HUES6 (cell line): Measurements from ENCODE around the gene BPGM.
"Not testable (repeated sequence)": the region's sequence is repeated elsewhere in the genome, so short reads cannot be mapped to it uniquely, and the experiment has no call there.

Source experiments
- H3K27ac ChIP-seq: 2 replicates; pipeline ENCODE4 v1.7.0; 2013; ENCODE audit warnings: low read depth, mild to moderate bottlenecking, low read length, inconsistent platforms
- H3K27me3 ChIP-seq: 2 replicates; pipeline ENCODE4 v1.6.1; 2013; ENCODE audit warnings: low read length; ENCODE audit not compliant: control insufficient read depth, insufficient read depth
- H3K36me3 ChIP-seq: 2 replicates; pipeline ENCODE4 v1.6.1; 2013; ENCODE audit warnings: low read length; ENCODE audit not compliant: control insufficient read depth, insufficient read depth
- H3K4me1 ChIP-seq: 2 replicates; pipeline ENCODE4 v1.6.1; 2013; ENCODE audit warnings: low read length; ENCODE audit not compliant: control insufficient read depth, insufficient read depth
- H3K4me3 ChIP-seq: 2 replicates; pipeline ENCODE4 v1.5.1; 2013; ENCODE audit warnings: low read depth, low read length
- H3K9ac ChIP-seq: one replicate; pipeline ENCODE4 v1.6.1; 2013; ENCODE audit warnings: mild to moderate bottlenecking, low read length
- H3K9me3 ChIP-seq: 2 replicates; pipeline ENCODE4 v1.6.1; 2013; ENCODE audit warnings: low read depth, low read length; ENCODE audit not compliant: control insufficient read depth, insufficient read depth

The BPGM gene

GRCh38 chr7:134665045-134665444 lies 18.4 kb downstream of the BPGM start:
- not testable (repeated sequence) for H3K4me3 ChIP-seq, H3K27ac ChIP-seq, H3K27me3 ChIP-seq, H3K9me3 ChIP-seq, H3K9ac ChIP-seq, H3K4me1 ChIP-seq, H3K36me3 ChIP-seq

GRCh38 chr7:134667899-134668298 lies 21.2 kb downstream of the BPGM start:
- H3K27me3 ChIP-seq: no peaks in the 10 kb centered on the region
- no peak overlapping the region for H3K9ac ChIP-seq
- peaks cover 9% of the 10 kb centered on the region for H3K4me1 ChIP-seq
- no peak overlapping the region for H3K27ac ChIP-seq
- 0 out of 2 replicates have a peak, but pooled peaks cover 3% of the 10 kb centered on the region for H3K36me3 ChIP-seq
- no peak overlapping the region for H3K4me3 ChIP-seq
- no peaks in the 10 kb centered on the region for H3K9me3 ChIP-seq

- Histone ChIP-seq H3K27ac (no peak overlapping the region), H3K9ac (no peak overlapping the region), H3K4me3 (no peak overlapping the region)
Measured at GRCh38 chr7:134669388-134669787, 22.7 kb downstream of the BPGM start.

GRCh38 chr7:134669845-134670373 lies 23.3 kb downstream of the BPGM start:
- Histone ChIP-seq H3K27me3 (no peaks in the 10 kb centered on the region), H3K36me3 (0 out of 2 replicates have a peak, but pooled peaks cover 6% of the 10 kb centered on the region), H3K9ac (no peak overlapping the region), H3K4me3 (no peak overlapping the region), H3K4me1 (peaks cover 9% of the 10 kb centered on the region), H3K27ac (no peak overlapping the region), H3K9me3 (peaks cover 8% of the 10 kb centered on the region)

More at GRCh38 chr7:134669388-134669787, 22.7 kb downstream of the BPGM start:
- Histone ChIP-seq H3K4me1 (peaks cover 9% of the 10 kb centered on the region), H3K9me3 (peaks cover 4% of the 10 kb centered on the region), H3K27me3 (no peaks in the 10 kb centered on the region), H3K36me3 (0 out of 2 replicates have a peak, but pooled peaks cover 6% of the 10 kb centered on the region)

GRCh38 chr7:134671609-134672008 lies 25.0 kb downstream of the BPGM start:
- no peak overlapping the region for H3K9ac ChIP-seq
- H3K4me1 ChIP-seq: peaks cover 10% of the 10 kb centered on the region
- no peak overlapping the region for H3K4me3 ChIP-seq
- H3K36me3 ChIP-seq: 0 out of 2 replicates have a peak, but pooled peaks cover 6% of the 10 kb centered on the region
- H3K9me3 ChIP-seq: peaks cover 8% of the 10 kb centered on the region
- no peaks in the 10 kb centered on the region for H3K27me3 ChIP-seq
- no peak overlapping the region for H3K27ac ChIP-seq

- no peak overlapping the region for H3K27ac ChIP-seq
- no peak overlapping the region for H3K4me3 ChIP-seq
- H3K9ac ChIP-seq: no peak overlapping the region
- no peaks in the 10 kb centered on the region for H3K27me3 ChIP-seq
- H3K36me3 ChIP-seq: 0 out of 2 replicates have a peak, but pooled peaks cover 6% of the 10 kb centered on the region
- H3K4me1 ChIP-seq: peaks cover 11% of the 10 kb centered on the region
- peaks cover 8% of the 10 kb centered on the region for H3K9me3 ChIP-seq
Measured at GRCh38 chr7:134674424-134674823, 27.8 kb downstream of the BPGM start.

- Histone ChIP-seq H3K4me1 (peaks cover 4% of the 10 kb centered on the region; the same call in 1 of the 2 replicates), H3K4me3 (no peak overlapping the region), H3K27me3 (no peaks in the 10 kb centered on the region), H3K36me3 (0 out of 2 replicates have a peak, but pooled peaks cover 9% of the 10 kb centered on the region), H3K9me3 (peaks cover 8% of the 10 kb centered on the region), H3K9ac (no peak overlapping the region), H3K27ac (no peak overlapping the region)
Measured at GRCh38 chr7:134676743-134677142, 30.1 kb downstream of the BPGM start.

GRCh38 chr7:134678115-134678514 lies 31.5 kb downstream of the BPGM start:
- 0 out of 2 replicates have a peak, but pooled peaks cover 8% of the 10 kb centered on the region for H3K36me3 ChIP-seq
- no peak overlapping the region for H3K4me3 ChIP-seq
- no peak overlapping the region for H3K27ac ChIP-seq

GRCh38 chr7:134679006-134679405 lies 32.4 kb downstream of the BPGM start:
- H3K27ac ChIP-seq: no peak overlapping the region
- H3K9ac ChIP-seq: no peak overlapping the region
- peaks cover 4% of the 10 kb centered on the region; the same call in 1 of the 2 replicates for H3K4me1 ChIP-seq
- peaks cover 8% of the 10 kb centered on the region for H3K9me3 ChIP-seq
- H3K27me3 ChIP-seq: no peaks in the 10 kb centered on the region
- no peak overlapping the region for H3K4me3 ChIP-seq
- 0 out of 2 replicates have a peak, but pooled peaks cover 5% of the 10 kb centered on the region for H3K36me3 ChIP-seq

More at GRCh38 chr7:134678115-134678514, 31.5 kb downstream of the BPGM start:
- H3K4me1 ChIP-seq: peaks cover 4% of the 10 kb centered on the region; the same call in 1 of the 2 replicates
- no peaks in the 10 kb centered on the region for H3K27me3 ChIP-seq
- no peak overlapping the region for H3K9ac ChIP-seq
- H3K9me3 ChIP-seq: peaks cover 8% of the 10 kb centered on the region

- H3K9me3 ChIP-seq: no peaks in the 10 kb centered on the region
- H3K27ac ChIP-seq: no peak overlapping the region
- 0 out of 2 replicates have a peak, but pooled peaks cover 5% of the 10 kb centered on the region for H3K36me3 ChIP-seq
- no peak overlapping the region for H3K4me3 ChIP-seq
- no peak overlapping the region for H3K9ac ChIP-seq
- H3K4me1 ChIP-seq: no peaks in the 10 kb centered on the region
- H3K27me3 ChIP-seq: no peaks in the 10 kb centered on the region
Measured at GRCh38 chr7:134684165-134684564, 37.5 kb downstream of the BPGM start.

- H3K27me3 ChIP-seq: no peaks in the 10 kb centered on the region
- H3K9ac ChIP-seq: no peak overlapping the region
- no peak overlapping the region for H3K27ac ChIP-seq
- H3K4me1 ChIP-seq: no peaks in the 10 kb centered on the region
- H3K36me3 ChIP-seq: 0 out of 2 replicates have a peak, but pooled peaks cover 5% of the 10 kb centered on the region
- H3K4me3 ChIP-seq: no peak overlapping the region
- no peaks in the 10 kb centered on the region for H3K9me3 ChIP-seq
Measured at GRCh38 chr7:134685250-134685649, 38.6 kb downstream of the BPGM start.
